CD14-positive monocyte (primary cell): Measurements from ENCODE around the gene DDN. TPM values are rescaled to one million over a fixed set of nuclear protein-coding genes. Genes with fewer than 3 reads are reported as not detected.

Experiments used
- DNase-seq, 3 donors: peaks; one replicate each; pipeline ENCODE4 v3.0.0-alpha.2; 2011 to 2022
- H2AFZ ChIP-seq: 2 replicates; pipeline ENCODE4 v1.6.0; 2012; ENCODE audit warnings: mild to moderate bottlenecking, low read depth, low read length, inconsistent platforms; ENCODE audit not compliant: insufficient read depth, poor library complexity, severe bottlenecking
- H3K27ac ChIP-seq, 2 donors: 1 replicate in 1 of 2; 2 replicates in 1 of 2; pipeline ENCODE4 v1.5.1; 2012 to 2013; ENCODE audit warnings: low read length in 2 of 2, control low read depth in 1 of 2, inconsistent platforms in 1 of 2, low read depth in 1 of 2, mild to moderate bottlenecking in 1 of 2
- H3K27me3 ChIP-seq, 2 donors: one replicate each; pipeline versions ENCODE4 v1.6.0 to v1.6.1; 2011 to 2013; ENCODE audit warnings: low read length in 2 of 2; ENCODE audit not compliant: control insufficient read depth in 2 of 2, insufficient read depth in 2 of 2
- H3K36me3 ChIP-seq, 2 donors: replicated peaks in 1 of 2; 1 replicate in 1 of 2; 2 replicates in 1 of 2; pipeline versions ENCODE4 v1.5.1 to v1.6.1; 2012 to 2013; ENCODE audit warnings: low read length in 2 of 2, control low read depth in 1 of 2, inconsistent platforms in 1 of 2, mild to moderate bottlenecking in 1 of 2; ENCODE audit not compliant: insufficient read depth in 2 of 2, control insufficient read depth in 1 of 2
- H3K4me1 ChIP-seq, 2 donors: 1 replicate in 1 of 2; 2 replicates in 1 of 2; pipeline versions ENCODE4 v1.5.1 to v1.6.1; 2012 to 2013; ENCODE audit warnings: low read length in 2 of 2, control low read depth in 1 of 2, inconsistent platforms in 1 of 2, mild to moderate bottlenecking in 1 of 2, moderate library complexity in 1 of 2; ENCODE audit not compliant: insufficient read depth in 2 of 2, control insufficient read depth in 1 of 2
- H3K4me2 ChIP-seq: replicated peaks from 2 replicates; pipeline ENCODE3; 2012; ENCODE audit warnings: low read length, moderate library complexity, mild to moderate bottlenecking; ENCODE audit not compliant: poor library complexity, severe bottlenecking; ENCODE audit errors: extremely low read depth
- H3K4me3 ChIP-seq, 3 experiments: fragments of 200-600 bp in 1 of 3; sonication (generic) in 1 of 3; replicated peaks in 1 of 3; 1 replicate in 2 of 3; 2 replicates in 1 of 3; pipeline ENCODE4 v1.5.1; 2011 to 2013; ENCODE audit warnings: low read length in 3 of 3, mild to moderate bottlenecking in 3 of 3, control low read depth in 2 of 3, low read depth in 2 of 3, inconsistent platforms in 1 of 3, moderate library complexity in 1 of 3
- H3K79me2 ChIP-seq: 2 replicates; pipeline ENCODE4 v1.6.0; 2012; ENCODE audit warnings: mild to moderate bottlenecking, control low read depth, inconsistent platforms, low read length, moderate library complexity; ENCODE audit not compliant: insufficient read depth
- H3K9ac ChIP-seq: 2 replicates; pipeline ENCODE4 v1.6.0; 2017; ENCODE audit warnings: low read length, mild to moderate bottlenecking; ENCODE audit not compliant: insufficient read depth, poor library complexity, severe bottlenecking
- H3K9me3 ChIP-seq, 2 donors: replicated peaks in 1 of 2; 1 replicate in 1 of 2; 2 replicates in 1 of 2; pipeline versions ENCODE4 v1.5.1 to v1.6.1; 2012 to 2013; ENCODE audit warnings: low read length in 2 of 2, control low read depth in 1 of 2; ENCODE audit not compliant: control insufficient read depth in 1 of 2, insufficient read depth in 1 of 2
- H4K20me1 ChIP-seq: 2 replicates; pipeline ENCODE4 v1.6.0; 2012; ENCODE audit warnings: mild to moderate bottlenecking, low read length, control low read depth, moderate library complexity; ENCODE audit not compliant: insufficient read depth
- H3K27ac Mint-ChIP-seq, 7 donors: one replicate each; pipeline ENCODE4 v1.8.0; 2020; ENCODE audit warnings: mild to moderate bottlenecking in 7 of 7, mixed read lengths in 7 of 7, moderate library complexity in 6 of 7, inconsistent platforms in 2 of 7
- H3K27me3 Mint-ChIP-seq, 3 donors: one replicate each; pipeline ENCODE4 v1.8.0; 2021 to 2022; ENCODE audit warnings: low read depth in 3 of 3, mild to moderate bottlenecking in 3 of 3, mixed read lengths in 3 of 3, moderate library complexity in 3 of 3, inconsistent platforms in 1 of 3
- H3K36me3 Mint-ChIP-seq, 2 donors: one replicate each; pipeline ENCODE4 v1.8.0; 2020; ENCODE audit warnings: mixed read lengths in 2 of 2, inconsistent platforms in 1 of 2, mild to moderate bottlenecking in 1 of 2
- H3K4me1 Mint-ChIP-seq: one replicate; pipeline ENCODE4 v1.8.0; 2020; ENCODE audit warnings: mild to moderate bottlenecking, mixed read lengths
- H3K4me3 Mint-ChIP-seq, 2 donors: one replicate each; pipeline ENCODE4 v1.8.0; 2020; ENCODE audit warnings: mild to moderate bottlenecking in 2 of 2, mixed read lengths in 2 of 2, moderate library complexity in 1 of 2
- H3K9me3 Mint-ChIP-seq, 7 donors: one replicate each; pipeline ENCODE4 v1.8.0; 2020 to 2022; ENCODE audit warnings: mixed read lengths in 7 of 7, mild to moderate bottlenecking in 6 of 7, moderate library complexity in 6 of 7, inconsistent platforms in 2 of 7
- WGBS: methylation state at CpG from one replicate; pipeline ENCODE4 v1.1.5; 2013; ENCODE audit warnings: missing lambda C conversion rate; ENCODE audit not compliant: insufficient coverage; 5-methylcytosine and 5-hydroxymethylcytosine counted together
- intact Hi-C, 2 donors: fragments of 100-400 bp; cut with micrococcal nuclease; formaldehyde crosslinking; loops; one replicate each; pipeline versions ENCODE4 v1.15.0 to v1.15.1; 2023
- polyA plus RNA-seq, 3 donors: library from polyadenylated mRNA; depleted of rRNA in 1 of 3; unstranded in 2 of 3; stranded (reverse) in 1 of 3; fragments of 300-500 nt in 2 of 3; fragments of >200 nt in 1 of 3; fragmentation: Illumina TruSeq in 2 of 3; gene quantifications; 1 replicate in 2 of 3; 2 replicates in 1 of 3; pipeline ENCODE4 v1.2.3, GENCODE V29; 2012 to 2021
- TF ChIP-seq, protein P1 (sequence below): fragments of 200-600 bp; IDR thresholded peaks from one replicate; pipeline ENCODE4 v1.8.0; 2022; ENCODE audit warnings: antibody characterized with exemption, mild to moderate bottlenecking

Gene DDN
- polyA plus RNA-seq, 3 donors, result 0.27 TPM; not detected in 2

DNA sequence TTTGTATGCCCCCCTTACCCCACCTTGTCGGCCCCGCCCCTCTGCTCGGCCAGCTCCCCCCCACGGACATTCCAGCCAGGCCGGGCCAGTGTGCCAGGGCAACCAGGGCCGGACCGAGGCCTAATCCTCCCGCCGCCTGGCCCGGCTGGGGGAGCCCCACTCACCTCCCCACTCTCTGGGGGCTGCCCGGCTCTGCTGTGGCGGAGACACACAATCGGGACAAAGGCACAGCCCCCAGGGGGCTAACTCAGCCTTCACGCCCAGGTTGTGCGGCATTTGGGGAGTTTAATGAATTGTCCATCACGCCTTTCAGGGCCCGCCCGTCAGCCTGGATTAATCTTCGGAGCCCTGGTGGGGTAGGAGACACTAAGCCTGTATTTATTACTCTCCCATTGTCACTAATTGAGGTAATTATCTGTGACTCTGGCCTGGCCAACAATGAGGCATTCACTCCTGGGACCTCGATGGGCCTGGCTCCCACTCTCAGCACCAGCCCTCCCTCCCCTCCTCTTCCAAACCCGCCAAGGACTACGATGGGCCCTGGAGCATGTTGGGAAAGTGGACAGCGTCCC lies 12.4 kb downstream of the DDN start:
- H3K27me3 ChIP-seq, result peaks cover 46 to 83% of the 10 kb centered on the region in 2 donors
- peaks cover 0 to 7% of the 10 kb centered on the region in 2 donors for H3K9me3 ChIP-seq
- peaks cover 0 to under 1% of the 10 kb centered on the region in 2 donors for H3K4me1 ChIP-seq
- H3K79me2 ChIP-seq, result no peaks in the 10 kb centered on the region
- intact Hi-C loops, result loop anchor here in 1 of 2 donors (10.0 kb wide), 1 partner anchor 132 kb away; the partner anchor contains the start of gene DDX23
- Mint-ChIP-seq H3K4me1 (peaks cover 10% of the 10 kb centered on the region), H3K27me3 (peaks cover 74 to 97% (median 86%) of the 10 kb centered on the region in 3 donors), H3K9me3 (peaks cover 0 to 13% (median 2%) of the 10 kb centered on the region in 7 donors), H3K4me3 (no peak overlapping the region), H3K36me3 (peaks cover 2 to 7% of the 10 kb centered on the region in 2 donors), H3K27ac (no peak overlapping the region)
- no peaks in the 10 kb centered on the region for H3K36me3 ChIP-seq
- no peaks in the 10 kb centered on the region for H4K20me1 ChIP-seq
- no peak overlapping the region for H3K4me2 ChIP-seq
- H3K27ac ChIP-seq, result no peak overlapping the region
- TF ChIP-seq, protein P1, sequence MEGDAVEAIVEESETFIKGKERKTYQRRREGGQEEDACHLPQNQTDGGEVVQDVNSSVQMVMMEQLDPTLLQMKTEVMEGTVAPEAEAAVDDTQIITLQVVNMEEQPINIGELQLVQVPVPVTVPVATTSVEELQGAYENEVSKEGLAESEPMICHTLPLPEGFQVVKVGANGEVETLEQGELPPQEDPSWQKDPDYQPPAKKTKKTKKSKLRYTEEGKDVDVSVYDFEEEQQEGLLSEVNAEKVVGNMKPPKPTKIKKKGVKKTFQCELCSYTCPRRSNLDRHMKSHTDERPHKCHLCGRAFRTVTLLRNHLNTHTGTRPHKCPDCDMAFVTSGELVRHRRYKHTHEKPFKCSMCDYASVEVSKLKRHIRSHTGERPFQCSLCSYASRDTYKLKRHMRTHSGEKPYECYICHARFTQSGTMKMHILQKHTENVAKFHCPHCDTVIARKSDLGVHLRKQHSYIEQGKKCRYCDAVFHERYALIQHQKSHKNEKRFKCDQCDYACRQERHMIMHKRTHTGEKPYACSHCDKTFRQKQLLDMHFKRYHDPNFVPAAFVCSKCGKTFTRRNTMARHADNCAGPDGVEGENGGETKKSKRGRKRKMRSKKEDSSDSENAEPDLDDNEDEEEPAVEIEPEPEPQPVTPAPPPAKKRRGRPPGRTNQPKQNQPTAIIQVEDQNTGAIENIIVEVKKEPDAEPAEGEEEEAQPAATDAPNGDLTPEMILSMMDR, result no peak
- H3K9ac ChIP-seq, result no peak overlapping the region
- 78% methylated on average over 10 of the region's 23 CpGs for WGBS
- H2AFZ ChIP-seq, result no peak overlapping the region
- no peak overlapping the region for H3K4me3 ChIP-seq
- DNase-seq, result no peak

DNA sequence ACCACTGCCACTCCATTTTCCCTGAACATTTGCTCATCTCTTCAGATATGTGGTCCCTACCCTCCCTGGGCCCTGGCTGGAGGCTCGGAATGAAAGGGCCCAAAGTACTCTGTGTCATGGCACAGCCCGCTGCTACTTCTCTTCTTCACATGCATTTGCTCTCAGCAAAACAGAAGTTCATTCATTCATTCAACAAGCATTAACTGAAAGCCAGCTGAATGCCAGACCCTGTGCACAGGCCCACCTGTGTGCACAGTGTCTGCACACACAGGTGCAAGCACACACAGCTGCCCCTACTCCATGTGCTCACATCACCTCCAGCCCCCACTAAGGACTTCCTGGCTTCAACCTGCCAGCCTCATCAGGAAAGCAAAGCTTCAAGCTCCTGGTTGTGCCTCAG lies 13.3 kb downstream of the DDN start:
- Mint-ChIP-seq H3K4me1 (peaks cover 19% of the 10 kb centered on the region), H3K4me3 (no peak overlapping the region), H3K36me3 (peaks cover 8 to 12% of the 10 kb centered on the region in 2 donors), H3K27me3 (peaks cover 76 to 98% (median 88%) of the 10 kb centered on the region in 3 donors), H3K27ac (no peak overlapping the region), H3K9me3 (peaks cover 2 to 22% (median 11%) of the 10 kb centered on the region in 7 donors)
- no peaks in the 10 kb centered on the region for H4K20me1 ChIP-seq
- H3K27ac ChIP-seq, result no peak overlapping the region
- H3K36me3 ChIP-seq, result no peaks in the 10 kb centered on the region
- TF ChIP-seq, protein P1, result no peak
- H3K4me1 ChIP-seq, result peaks cover 9% of the 10 kb centered on the region in 2 donors
- H3K9ac ChIP-seq, result no peak overlapping the region
- DNase-seq, result no peak
- H3K4me3 ChIP-seq, result no peak overlapping the region
- peaks cover 0 to 14% of the 10 kb centered on the region in 2 donors for H3K9me3 ChIP-seq
- no peaks in the 10 kb centered on the region for H3K79me2 ChIP-seq
- WGBS, result 76% methylated on average over 2 of the region's 2 CpGs
- H3K27me3 ChIP-seq, result peaks cover 55 to 85% of the 10 kb centered on the region in 2 donors
- intact Hi-C loops, result loop anchor here in 1 of 2 donors (10.0 kb wide), 1 partner anchor 131 kb away; the partner anchor contains the start of gene DDX23
- H2AFZ ChIP-seq, result no peak overlapping the region
- no peak overlapping the region for H3K4me2 ChIP-seq
